NB4 (cell line): Measurements from ENCODE around the gene POLRMT.

ENCODE experiments used
- DNase-seq: peaks from one replicate; pipeline ENCODE4 v3.0.0; 2010; ENCODE audit warnings: low read depth
- H3K4me3 ChIP-seq: one replicate; pipeline ENCODE4 v1.5.1; 2011; ENCODE audit warnings: mild to moderate bottlenecking, low read depth, low read length, moderate library complexity
- MYC ChIP-seq: IDR thresholded peaks from 2 replicates; pipeline ENCODE4 v1.6.1; 2011; ENCODE audit warnings: low read depth, low read length
- POLR2A ChIP-seq: IDR thresholded peaks from 2 replicates; pipeline ENCODE4 v1.6.1; 2011; ENCODE audit warnings: mild to moderate bottlenecking; ENCODE audit not compliant: insufficient read length; ENCODE audit errors: extremely low read depth
- TF ChIP-seq, protein P1 (sequence below): IDR thresholded peaks from 2 replicates; pipeline ENCODE4 v1.6.1; 2011; ENCODE audit warnings: low read depth, low read length
- TF ChIP-seq, protein P2 (sequence below): IDR thresholded peaks from one replicate; pipeline ENCODE4 v1.5.1; 2012; ENCODE audit warnings: low read depth, low read length

The POLRMT gene

DNA sequence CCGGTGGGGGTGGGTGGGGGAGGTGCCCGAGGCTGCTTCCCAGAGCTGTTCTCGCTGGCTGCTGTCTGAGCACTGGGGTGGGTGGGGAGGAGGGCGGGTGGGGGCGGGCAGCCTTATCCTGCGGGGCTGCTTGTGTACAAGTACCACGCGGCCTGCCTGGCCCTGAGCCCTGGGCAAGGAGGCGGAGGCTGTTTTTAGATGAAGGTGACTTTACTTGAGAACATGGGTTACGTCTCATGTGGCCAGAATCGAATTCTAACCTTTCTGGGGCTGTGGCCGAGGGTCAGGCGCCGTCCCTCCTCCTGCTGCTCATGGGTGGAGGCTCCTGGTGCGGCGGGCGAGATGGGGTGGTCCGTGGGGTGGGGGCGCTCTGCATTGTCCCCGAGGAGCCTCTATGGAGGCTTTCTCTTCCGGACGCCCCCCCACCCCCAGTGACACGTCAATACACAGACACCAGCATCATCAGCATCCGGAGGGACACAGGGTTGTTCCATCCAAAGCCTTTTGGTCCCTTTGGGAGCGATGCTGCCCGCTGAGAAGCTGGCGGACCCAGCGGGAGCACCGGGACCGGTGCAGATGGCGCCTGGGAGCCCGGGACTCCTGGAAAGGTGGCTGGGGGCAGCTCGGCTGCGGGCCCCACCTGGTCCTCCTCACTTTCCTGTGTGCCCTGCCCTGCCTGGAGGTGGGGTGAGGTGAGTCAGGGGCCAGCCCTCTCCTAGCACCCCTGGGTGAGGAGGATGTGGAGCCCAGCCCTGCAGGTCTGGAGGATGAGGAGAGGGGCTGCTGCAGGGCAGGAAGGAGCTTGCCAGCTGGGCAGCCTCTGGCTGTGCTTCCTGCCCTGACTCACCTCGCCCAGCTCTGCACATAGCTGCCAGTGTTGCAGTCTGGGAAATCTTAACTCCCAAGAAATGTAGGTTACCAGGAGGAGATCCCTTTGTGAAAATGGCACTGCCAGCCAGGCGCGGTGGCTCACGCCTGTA lies 57.5 kb downstream of the POLRMT start:
- peak; percentile 29 for DNase-seq
- H3K4me3 ChIP-seq: peak overlapping the region; percentile 80

DNA sequence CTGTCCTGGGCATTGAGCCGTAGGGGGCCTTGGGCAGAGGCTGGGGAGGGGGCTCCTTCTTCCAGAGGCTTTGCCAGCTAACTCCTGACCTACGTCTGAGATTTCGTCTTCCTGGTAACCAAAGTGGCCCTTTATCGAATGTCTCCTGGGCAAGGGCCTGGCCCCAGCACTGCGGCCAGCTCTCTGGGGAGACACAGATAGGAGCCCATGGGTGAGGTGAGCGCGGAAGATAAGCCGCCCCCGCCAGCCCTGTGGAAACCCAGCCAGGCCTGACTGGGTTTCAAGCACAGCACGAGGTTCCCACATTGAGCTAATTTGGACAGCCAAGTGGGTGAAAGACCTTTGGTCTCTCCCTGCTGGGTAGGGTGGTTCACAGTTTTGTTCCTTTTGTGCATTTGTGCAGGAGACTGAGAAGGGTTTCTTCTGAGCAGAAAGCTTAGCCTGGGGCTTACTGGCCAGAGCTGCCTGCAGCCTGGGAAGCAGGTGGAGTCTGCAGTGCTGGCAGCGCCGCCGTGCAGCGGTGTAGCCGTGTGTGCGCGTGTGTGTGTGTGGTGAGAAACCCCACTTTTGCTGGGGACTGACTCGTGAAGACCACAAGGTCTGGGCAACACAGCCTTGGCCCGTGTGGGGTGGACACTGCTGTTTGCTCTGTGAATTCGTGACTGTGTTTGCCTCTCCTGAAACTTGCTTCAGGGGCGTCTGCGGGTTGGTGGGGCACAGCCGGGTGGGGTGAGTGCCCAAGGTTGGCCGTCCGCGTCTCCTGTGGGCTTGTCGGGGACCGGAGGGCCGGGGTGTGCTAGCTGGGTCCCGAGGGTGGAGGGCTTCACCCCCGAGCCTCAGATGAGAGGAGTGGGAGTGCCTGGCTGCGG lies 58.4 kb downstream of the POLRMT start:
- TF ChIP-seq MYC (no peak), POLR2A (no peak)
- TF ChIP-seq, protein P1, sequence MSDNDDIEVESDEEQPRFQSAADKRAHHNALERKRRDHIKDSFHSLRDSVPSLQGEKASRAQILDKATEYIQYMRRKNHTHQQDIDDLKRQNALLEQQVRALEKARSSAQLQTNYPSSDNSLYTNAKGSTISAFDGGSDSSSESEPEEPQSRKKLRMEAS: no peak
- TF ChIP-seq, protein P2, sequence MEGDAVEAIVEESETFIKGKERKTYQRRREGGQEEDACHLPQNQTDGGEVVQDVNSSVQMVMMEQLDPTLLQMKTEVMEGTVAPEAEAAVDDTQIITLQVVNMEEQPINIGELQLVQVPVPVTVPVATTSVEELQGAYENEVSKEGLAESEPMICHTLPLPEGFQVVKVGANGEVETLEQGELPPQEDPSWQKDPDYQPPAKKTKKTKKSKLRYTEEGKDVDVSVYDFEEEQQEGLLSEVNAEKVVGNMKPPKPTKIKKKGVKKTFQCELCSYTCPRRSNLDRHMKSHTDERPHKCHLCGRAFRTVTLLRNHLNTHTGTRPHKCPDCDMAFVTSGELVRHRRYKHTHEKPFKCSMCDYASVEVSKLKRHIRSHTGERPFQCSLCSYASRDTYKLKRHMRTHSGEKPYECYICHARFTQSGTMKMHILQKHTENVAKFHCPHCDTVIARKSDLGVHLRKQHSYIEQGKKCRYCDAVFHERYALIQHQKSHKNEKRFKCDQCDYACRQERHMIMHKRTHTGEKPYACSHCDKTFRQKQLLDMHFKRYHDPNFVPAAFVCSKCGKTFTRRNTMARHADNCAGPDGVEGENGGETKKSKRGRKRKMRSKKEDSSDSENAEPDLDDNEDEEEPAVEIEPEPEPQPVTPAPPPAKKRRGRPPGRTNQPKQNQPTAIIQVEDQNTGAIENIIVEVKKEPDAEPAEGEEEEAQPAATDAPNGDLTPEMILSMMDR: no peak
- DNase-seq: peak; percentile 54
- H3K4me3 ChIP-seq: peak overlapping the region; percentile 80

More for the DNA sequence above, 57.5 kb downstream of the POLRMT start:
- TF ChIP-seq MYC: no peak
- TF ChIP-seq, protein P1: no peak
- no peak for TF ChIP-seq POLR2A

DNA sequence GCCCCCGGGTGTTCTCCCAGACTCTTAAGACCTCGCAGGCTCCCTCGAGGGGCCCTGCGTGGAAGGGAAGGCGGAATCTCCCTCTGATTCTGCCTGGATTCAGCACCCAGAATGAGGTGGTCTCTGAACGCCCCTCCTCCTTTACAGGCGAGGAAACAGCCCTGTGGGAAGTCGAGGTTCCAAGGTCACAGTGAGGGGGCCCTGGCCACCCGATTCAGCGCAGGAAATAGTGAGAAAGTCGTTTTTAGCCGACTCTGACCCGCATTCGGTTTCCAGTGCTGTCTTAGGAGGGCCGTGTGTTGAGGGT lies 59.9 kb downstream of the POLRMT start:
- TF ChIP-seq POLR2A: no peak
- no peak for TF ChIP-seq MYC
- TF ChIP-seq, protein P1: no peak
- TF ChIP-seq, protein P2: no peak
- DNase-seq: no peak
- peak overlapping the region; percentile 80 for H3K4me3 ChIP-seq

DNA sequence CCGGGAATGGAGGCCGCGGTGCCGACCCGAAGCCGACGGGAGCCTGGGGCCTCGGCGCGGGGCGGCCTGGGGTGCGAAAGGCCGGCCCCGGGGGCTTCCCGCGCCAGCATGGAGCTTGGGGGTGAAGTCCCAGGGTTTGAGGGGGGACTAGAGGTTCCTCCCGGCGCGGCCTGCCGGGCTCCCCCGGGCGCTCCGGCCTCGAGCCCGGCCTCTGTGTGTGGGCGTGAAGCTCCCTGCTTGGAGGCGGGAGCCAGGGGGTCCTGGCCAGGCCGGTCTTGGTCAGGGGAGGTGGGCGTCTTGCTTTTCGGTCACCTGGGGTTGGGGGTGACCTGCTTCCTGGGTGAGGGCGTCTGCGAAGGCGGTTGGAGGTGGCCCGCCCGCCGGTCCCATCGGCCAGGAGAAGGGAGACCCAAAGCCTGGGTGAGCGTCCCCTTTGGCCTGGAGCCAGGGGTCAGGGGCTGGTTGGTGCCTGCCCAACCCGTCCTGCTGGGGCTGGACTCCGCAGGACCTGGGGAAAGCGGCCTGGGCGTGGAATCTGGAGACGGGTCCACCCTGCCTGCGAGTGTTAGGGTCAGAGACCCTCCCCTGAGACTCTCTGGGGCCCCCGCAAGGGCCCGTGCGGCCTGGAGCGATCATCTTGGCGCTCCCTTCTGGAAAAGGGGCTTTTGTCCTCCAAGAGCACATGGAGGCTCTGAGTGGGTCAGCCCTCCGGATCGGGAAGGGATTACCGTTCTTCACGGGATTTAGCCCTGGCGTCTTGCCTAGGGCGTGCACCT lies 60.4 kb downstream of the POLRMT start:
- TF ChIP-seq, protein P1: no peak
- TF ChIP-seq MYC: no peak
- no peak for TF ChIP-seq POLR2A
- TF ChIP-seq, protein P2: no peak
- peak; percentile 33 for DNase-seq
- peak overlapping the region; percentile 80 for H3K4me3 ChIP-seq

DNA sequence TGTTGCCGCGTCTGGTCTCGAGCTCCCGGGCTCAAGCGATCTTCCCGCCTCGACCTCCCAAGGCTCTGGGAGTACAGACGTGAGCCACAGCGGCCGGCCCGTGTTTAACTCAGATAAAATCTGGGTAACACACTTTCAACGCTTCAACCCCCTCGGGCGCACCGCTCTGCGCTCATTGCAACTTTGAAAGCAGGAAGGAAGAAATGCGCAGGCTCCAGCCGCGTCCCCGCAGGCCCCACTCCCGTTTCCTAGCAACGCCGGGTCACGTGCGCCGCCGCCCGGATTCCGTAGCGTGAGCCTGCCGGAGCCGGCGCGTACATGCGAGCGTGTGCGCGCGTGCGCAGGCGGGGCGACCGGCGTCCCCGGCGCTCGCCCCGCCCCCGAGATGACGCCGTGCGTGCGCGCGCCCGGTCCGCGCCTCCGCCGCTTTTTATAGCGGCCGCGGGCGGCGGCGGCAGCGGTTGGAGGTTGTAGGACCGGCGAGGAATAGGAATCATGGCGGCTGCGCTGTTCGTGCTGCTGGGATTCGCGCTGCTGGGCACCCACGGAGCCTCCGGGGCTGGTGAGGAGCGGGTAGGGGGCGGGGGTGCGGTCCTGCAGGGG lies 61.1 kb downstream of the POLRMT start, which contains the start of gene BSG:
Gene BSG (plus strand): TSS at position 457 of the 603 bp plus-strand sequence. CDS start 39 bp downstream, at position 496.
- TF ChIP-seq, protein P1: peak; percentile 98
- peak; percentile 94 for TF ChIP-seq POLR2A
- TF ChIP-seq, protein P2: no peak
- H3K4me3 ChIP-seq: peak within 1 kb of the TSS; percentile 80
- DNase-seq: peak; percentile 96
